HG03432 (cell line): Measurements from ENCODE around the gene NOTO.

ENCODE experiments used
- ATAC-seq: cut with Tn5 transposase; IDR thresholded peaks from one replicate; pipeline ENCODE4 v1.9.1; 2021; ENCODE audit warnings: mild to moderate bottlenecking, moderate library complexity; ENCODE audit not compliant: unreplicated experiment

Gene NOTO

DNA sequence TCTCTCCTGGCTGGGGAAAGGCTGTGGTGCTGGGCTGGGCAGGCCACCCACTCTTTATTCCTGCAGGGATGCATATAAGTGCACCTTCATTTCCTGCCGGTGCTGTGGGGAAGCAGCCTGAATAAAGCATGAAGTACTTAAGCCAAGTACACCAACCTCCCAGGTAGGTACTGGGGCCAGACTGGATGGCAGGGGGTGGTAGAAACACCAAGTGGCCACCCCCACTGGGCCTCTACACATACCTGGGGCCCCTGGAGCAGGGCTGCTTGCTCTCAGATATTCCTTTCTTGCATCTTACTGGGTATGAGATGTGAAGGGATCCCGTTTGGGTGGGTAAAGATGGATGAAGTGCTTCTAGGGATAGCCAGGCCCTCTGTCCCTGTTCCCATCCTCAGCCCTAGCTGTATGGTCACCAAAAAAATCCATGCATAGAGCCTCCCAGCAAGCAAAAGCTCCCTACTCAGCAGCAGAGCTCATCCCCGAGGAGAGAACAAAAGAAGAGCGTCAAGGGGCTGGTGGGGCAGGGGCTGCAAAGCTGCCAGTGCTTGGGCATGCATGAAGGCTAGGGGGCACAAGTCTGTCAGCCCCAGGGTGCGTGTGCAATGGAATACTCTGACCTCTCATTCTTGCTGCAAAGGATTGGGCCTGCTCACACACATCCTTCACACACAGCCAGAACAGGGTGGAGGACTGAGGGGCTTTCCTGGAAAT is 53.7 kb downstream of the NOTO start:
- ATAC-seq: no peak

DNA sequence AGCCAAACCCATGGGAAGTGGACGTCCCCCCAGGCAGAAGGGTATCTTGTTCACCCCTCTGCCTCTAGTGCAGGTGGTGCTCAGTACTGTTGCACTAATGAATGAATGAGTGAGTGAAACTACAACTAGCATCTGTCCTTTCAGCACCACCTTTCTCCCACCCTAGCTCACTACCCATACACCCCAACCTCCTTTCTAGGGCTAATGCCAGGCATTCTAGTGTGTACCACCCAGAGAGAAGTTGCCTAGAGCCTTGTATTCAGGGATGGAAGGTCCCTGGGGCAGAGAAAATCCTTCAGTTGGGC is 54.2 kb downstream of the NOTO start:
- no peak for ATAC-seq

DNA sequence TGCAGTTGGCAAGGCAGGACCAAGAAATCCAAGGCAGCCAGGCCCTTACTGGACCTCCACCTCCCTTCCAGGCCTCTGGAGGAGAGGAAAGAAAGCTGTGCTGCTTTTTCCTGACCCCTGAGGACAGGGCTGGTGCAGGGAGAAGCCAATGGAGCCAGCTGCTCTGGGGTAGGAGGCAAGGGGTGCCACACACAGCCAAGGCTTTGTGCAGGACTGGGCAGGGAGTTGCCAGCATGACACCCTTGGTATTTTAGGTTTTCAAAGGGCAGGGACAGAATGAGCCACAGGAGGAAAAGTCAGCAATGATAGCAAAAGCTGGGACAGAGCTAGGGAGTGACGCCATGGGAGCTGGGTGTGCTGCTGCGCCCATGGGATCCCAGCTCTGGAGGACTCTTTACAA is 54.6 kb downstream of the NOTO start:
- no peak for ATAC-seq

DNA sequence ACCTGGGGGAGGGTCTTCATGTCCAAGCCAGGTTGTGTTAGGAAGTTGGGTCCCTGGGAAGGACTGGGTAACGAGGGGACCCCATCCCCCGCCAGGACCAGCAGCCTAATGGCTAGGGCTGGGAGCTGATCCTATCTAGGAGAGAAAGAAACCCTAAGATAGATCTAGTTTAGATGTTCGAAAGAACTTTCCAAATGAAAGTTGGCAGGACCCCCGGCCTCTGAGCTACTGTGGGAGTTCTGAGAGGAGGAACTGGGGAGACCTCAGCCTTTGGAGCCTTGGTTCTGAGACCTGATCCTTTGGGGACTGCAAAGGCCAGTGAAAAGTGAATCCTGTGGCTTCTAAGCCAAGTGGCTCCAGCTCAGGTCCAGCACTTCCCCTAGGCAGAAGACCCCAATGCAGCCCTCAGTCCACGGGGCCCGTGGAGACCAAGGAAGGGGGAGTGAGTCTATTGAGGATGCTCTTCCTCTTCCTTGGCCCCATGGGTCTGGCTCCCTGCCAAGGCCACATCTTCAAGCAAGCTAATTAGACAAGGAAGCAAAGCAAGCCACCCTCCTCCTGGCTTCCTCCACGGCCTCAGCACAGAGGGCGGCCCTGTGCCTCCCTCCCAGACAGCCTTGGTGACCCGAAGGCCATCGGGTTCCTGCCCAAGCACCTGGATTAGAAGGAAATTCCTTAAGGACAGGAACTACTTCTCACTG is 55.2 kb downstream of the NOTO start:
- ATAC-seq: no peak

DNA sequence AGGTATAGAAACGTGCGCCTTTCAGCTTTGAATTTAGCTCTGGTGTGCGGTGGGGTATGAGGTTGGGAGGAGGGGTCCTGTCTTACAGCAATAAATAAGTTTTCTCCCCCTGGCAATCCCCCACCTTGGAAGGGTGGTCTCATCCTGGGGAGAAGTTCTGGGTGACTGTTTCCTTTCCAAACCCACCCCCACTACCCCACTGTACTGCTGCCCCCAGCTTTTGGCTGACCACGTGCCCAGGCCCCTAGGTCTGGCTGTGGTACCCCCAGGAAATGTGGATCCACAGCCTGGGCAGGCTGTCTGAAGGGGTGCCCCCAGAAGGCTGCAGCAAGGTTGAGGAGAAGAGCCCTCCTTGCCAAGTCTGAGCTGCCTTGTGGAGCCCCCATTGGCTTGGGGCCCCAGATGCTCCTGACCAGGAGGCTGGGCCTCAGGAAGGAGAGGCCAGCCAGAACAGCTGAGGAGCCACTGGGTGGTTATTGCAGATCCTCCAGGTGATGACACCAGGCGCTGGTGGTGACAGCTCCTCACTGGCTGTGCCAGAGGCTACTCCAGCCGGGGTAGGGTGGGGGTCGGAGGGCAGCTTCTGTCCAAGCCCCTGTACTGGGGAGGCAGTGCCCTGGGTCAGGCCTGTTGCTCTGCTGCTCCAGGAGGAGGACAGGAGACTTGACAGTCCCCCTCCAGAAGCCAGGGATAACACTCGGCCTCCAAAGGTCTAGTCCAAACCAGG is 56.0 kb downstream of the NOTO start:
- ATAC-seq: no peak

DNA sequence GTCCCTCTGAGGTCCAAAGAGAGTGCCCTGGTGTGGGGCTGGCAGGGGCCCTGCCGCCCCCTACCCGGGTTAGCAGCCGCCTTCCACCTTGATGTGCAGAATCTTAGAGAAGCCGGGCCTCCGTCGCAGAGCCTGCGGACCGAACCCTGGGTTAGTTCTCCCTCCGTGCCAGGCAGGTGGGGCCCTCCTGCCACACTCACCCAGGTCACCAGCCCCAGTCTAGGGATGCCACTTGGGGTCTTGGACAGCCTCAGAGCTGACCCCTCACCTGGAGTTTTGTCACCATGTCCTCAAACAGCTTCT is 56.5 kb downstream of the NOTO start:
- no peak for ATAC-seq

DNA sequence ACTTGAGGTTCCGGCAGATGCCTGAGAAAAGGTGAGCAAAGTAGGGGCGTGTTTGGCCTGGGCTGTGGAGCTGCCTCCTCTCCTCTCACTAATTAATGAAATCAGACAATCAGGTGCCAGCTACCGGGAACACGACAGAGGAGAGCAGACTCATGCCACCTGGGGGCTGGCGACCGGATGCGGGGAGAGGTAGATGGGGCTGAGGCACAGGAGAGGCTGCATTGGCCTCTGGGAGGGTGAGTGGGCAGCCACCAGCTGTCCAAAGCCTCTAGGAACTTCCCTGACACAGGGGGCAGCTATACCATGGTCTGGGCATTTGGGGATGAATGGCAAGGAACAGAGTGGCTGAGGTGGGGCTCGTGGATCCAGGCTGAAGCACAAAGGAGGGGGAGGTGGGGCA is 56.9 kb downstream of the NOTO start:
- no peak for ATAC-seq

DNA sequence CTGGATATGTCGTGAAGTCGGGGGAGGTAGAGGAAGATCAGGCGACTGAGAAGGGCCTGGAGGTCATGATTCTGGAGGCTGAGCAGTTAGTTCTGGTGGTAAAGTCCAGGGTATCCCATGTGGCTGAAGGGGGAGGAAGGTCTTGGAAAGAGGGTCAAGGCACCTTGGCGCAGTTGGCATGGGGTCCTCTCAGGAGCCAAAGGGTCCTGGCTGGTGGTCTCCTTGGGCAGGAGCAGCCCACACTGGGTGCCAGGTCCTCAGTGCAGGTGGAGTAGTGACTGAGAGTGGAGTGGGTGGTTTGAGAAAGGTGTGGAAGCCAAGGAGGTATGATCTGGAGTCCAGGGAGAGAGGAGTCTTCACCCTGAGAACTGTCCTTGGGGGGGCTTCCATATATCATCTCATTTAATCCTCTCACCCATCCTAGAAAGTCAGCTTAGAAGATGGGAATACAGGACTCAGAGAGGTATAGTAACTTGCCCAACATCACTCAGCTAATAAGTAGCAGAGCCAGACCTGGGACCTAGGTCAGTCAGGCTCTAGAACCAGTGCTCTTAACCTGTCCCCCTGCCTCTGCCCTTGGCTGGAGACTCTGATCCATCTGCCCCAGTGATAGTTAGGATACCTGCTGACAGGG is 57.4 kb downstream of the NOTO start:
- ATAC-seq: no peak

DNA sequence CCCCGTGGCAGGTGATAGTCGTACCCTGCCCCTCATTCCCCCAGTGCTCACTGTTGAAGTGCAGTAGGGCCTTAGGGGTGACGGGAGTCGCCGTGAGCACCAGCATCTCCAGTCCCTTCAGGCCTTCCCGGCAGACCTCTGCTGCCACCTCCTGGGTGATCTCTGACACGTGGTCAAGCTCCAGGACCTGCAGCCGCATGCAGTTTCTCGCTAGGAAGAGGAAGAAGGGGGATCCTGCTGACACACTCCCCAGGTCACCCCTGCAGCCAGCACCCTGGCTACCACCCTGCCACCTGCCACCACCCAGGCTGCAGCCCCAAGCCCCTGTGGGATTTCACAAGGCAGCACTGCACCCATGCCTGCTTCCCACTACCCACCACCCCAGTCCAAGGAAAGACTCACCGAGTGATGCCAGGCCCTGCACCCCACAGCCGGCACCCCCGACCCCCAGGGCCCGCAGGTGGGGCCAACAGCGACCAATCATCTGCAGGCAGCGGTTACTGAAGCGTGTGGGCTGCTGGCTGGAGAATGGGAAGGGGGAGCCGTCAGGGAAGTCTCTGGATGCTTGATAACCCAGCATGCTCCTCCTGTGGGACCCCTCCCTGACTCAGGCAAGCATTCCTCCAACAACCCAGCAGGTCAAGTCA is 58.1 kb downstream of the NOTO start:
- no peak for ATAC-seq
